ENCODE measurements around the gene FGF19. TPM values are rescaled to one million over a fixed set of nuclear protein-coding genes. Genes with fewer than 3 reads are reported as not detected.

Gene FGF19
- total and polyA plus RNA-seq, 2 experiments from 2014 or later = not detected

DNA sequence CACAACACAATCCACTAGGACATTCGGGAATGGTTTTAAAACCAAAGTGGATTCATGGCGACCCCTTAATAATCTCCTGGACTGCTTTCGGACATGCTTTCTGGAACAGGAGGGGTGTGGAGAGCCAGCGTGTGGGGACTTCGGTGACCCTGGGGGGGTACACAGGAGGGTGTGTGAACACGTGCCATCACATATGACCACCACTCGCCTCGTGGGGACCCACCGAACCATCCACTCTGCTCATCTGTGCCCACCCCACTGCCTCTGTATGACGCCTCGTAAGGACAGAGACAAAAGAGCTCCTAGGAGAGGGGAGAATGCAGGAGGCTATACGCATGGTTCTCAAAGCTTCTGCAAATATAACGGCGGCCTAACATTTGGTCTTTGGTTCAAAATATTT lies 37.6 kb downstream of the FGF19 start:
- DNase-seq = no peak
- Histone ChIP-seq H3K9ac (no peak overlapping the region), H4K20me1 (ENCODE audit: insufficient read depth) (no peaks in the 10 kb centered on the region), H3K4me2 (ENCODE audit: unreplicated experiment) (no peak overlapping the region), H3K27me3 (replicated peaks; ENCODE audit: insufficient read depth) (no peaks in the 10 kb centered on the region), H3K36me3 (ENCODE audit: low read depth) (peaks cover 16% of the 10 kb centered on the region), H2AFZ (no peak overlapping the region), H3K9me2 (ENCODE audit: insufficient read depth) (no peaks in the 10 kb centered on the region), H3K4me1 (ENCODE audit: insufficient read depth) (no peaks in the 10 kb centered on the region; the same call in 1 of the 2 replicates), H3K79me2 (ENCODE audit: insufficient read depth) (peaks cover 30% of the 10 kb centered on the region), H3K9me3 (ENCODE audit: low read depth) (no peaks in the 10 kb centered on the region), H3F3A (ENCODE audit: insufficient read depth) (peaks cover 10% of the 10 kb centered on the region), H3K4me3 (no peak overlapping the region), H3K27ac (no peak overlapping the region)
- TF ChIP-seq EZH2 (IDR thresholded peaks at IDR 0.05; ENCODE audit: insufficient read depth, poor library complexity, severe bottlenecking) = no peak
- WGBS, 2 experiments (ENCODE audit: low coverage in 1 of 2, low lambda C conversion rate in 2 of 2, missing lambda C conversion rate in 2 of 2) = 93 to 94% methylated on average over 14 of the region's 14 CpGs
- in situ Hi-C loops (cut with MboI) = no loop called here

DNA sequence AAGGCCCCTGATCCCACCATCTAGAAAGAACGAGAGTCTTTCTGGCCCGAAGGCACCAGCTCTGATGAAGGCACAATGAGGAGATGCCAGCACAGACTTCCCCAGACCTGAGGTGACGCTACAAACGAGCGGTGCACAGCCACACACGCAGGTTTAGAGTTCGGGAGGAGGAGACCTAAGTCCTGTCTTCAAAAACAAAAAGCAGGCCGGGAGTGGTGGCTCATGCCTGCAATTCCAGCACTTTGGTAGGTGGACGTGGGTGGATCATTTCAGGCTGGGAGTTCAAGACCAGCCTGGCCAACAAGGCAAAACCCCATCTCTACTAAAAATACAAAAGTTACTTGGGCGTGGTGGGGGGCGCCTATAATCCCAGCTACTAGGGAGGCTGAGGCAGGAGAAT lies 38.2 kb downstream of the FGF19 start:
- no peak overlapping the region for H3K9ac ChIP-seq
- H3K27me3 ChIP-seq (replicated peaks; ENCODE audit: insufficient read depth) = no peaks in the 10 kb centered on the region
- WGBS, 2 experiments (ENCODE audit: low coverage in 1 of 2, low lambda C conversion rate in 2 of 2, missing lambda C conversion rate in 2 of 2) = 90 to 91% methylated on average over 11 of the region's 11 CpGs
- H2AFZ ChIP-seq = no peak overlapping the region
- H3K79me2 ChIP-seq (ENCODE audit: insufficient read depth) = peaks cover 30% of the 10 kb centered on the region
- H3K4me1 ChIP-seq (ENCODE audit: insufficient read depth) = no peaks in the 10 kb centered on the region; the same call in 1 of the 2 replicates
- H3K4me3 ChIP-seq = no peak overlapping the region
- in situ Hi-C loops (cut with MboI) = no loop called here
- H3K27ac ChIP-seq = no peak overlapping the region
- no peaks in the 10 kb centered on the region for H3K9me3 ChIP-seq (ENCODE audit: low read depth)
- TF ChIP-seq EZH2 (IDR thresholded peaks at IDR 0.05; ENCODE audit: insufficient read depth, poor library complexity, severe bottlenecking) (no peak), EZH2phosphoT487 (IDR thresholded peaks at IDR 0.05; ENCODE audit: insufficient read depth, low read depth) (no peak)
- no peaks in the 10 kb centered on the region for H3K9me2 ChIP-seq (ENCODE audit: insufficient read depth)
- H3K4me2 ChIP-seq (ENCODE audit: unreplicated experiment) = no peak overlapping the region
- H3K36me3 ChIP-seq (ENCODE audit: low read depth) = peaks cover 16% of the 10 kb centered on the region
- H4K20me1 ChIP-seq (ENCODE audit: insufficient read depth) = no peaks in the 10 kb centered on the region
- no peak for DNase-seq
- peaks cover 4% of the 10 kb centered on the region for H3F3A ChIP-seq (ENCODE audit: insufficient read depth)

DNA sequence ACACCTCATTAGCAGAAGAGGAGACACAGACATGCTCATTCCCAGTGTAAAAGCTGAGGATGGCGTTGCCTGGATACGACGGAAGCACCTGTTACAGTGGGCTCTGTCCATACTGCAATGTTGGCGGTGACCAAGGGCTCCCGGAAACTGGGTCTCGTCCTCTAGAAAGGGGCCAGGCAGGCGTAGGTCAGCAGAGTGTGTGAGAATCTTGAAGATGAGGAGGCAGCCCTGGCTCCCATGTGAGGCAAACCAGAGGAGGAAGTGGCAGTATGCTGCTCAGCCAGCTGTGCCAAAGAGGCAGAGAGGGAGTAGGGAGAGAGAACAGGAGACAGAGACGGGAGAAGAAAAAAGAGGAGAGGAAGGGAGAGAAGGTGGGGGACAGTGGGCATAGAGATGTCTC lies 38.9 kb downstream of the FGF19 start:
- no peak for DNase-seq
- WGBS, 2 experiments (ENCODE audit: low coverage in 1 of 2, low lambda C conversion rate in 2 of 2, missing lambda C conversion rate in 2 of 2) = 89 to 90% methylated on average over 8 of the region's 8 CpGs
- Histone ChIP-seq H3K4me3 (no peak overlapping the region), H3K27ac (no peak overlapping the region), H3K4me1 (ENCODE audit: insufficient read depth) (no peaks in the 10 kb centered on the region), H2AFZ (no peak overlapping the region), H3K36me3 (ENCODE audit: low read depth) (peaks cover 15% of the 10 kb centered on the region), H3K9ac (no peak overlapping the region), H3K79me2 (ENCODE audit: insufficient read depth) (peaks cover 28% of the 10 kb centered on the region), H3K27me3 (replicated peaks; ENCODE audit: insufficient read depth) (no peaks in the 10 kb centered on the region), H3F3A (ENCODE audit: insufficient read depth) (no peaks in the 10 kb centered on the region), H3K9me3 (ENCODE audit: low read depth) (no peaks in the 10 kb centered on the region), H3K4me2 (ENCODE audit: unreplicated experiment) (no peak overlapping the region), H4K20me1 (ENCODE audit: insufficient read depth) (no peaks in the 10 kb centered on the region), H3K9me2 (ENCODE audit: insufficient read depth) (no peaks in the 10 kb centered on the region)
- TF ChIP-seq EZH2 (IDR thresholded peaks at IDR 0.05; ENCODE audit: insufficient read depth, poor library complexity, severe bottlenecking) = no peak
- no peak for TF ChIP-seq EZH2phosphoT487 (IDR thresholded peaks at IDR 0.05; ENCODE audit: insufficient read depth, low read depth)
- in situ Hi-C loops (cut with MboI) = no loop called here

GRCh38 chr11:69664103-69664775 lies 39.6 kb downstream of the FGF19 start:
- Histone ChIP-seq H3K4me1 (ENCODE audit: insufficient read depth) (no peaks in the 10 kb centered on the region), H3K4me3 (no peak overlapping the region), H3F3A (ENCODE audit: insufficient read depth) (no peaks in the 10 kb centered on the region), H3K9ac (no peak overlapping the region), H4K20me1 (ENCODE audit: insufficient read depth) (no peaks in the 10 kb centered on the region), H3K27me3 (replicated peaks; ENCODE audit: insufficient read depth) (no peaks in the 10 kb centered on the region), H3K36me3 (ENCODE audit: low read depth) (peaks cover 8% of the 10 kb centered on the region), H3K9me2 (ENCODE audit: insufficient read depth) (no peaks in the 10 kb centered on the region), H3K9me3 (ENCODE audit: low read depth) (no peaks in the 10 kb centered on the region), H2AFZ (no peak overlapping the region), H3K79me2 (ENCODE audit: insufficient read depth) (peaks cover 21% of the 10 kb centered on the region), H3K27ac (no peak overlapping the region), H3K4me2 (ENCODE audit: unreplicated experiment) (no peak overlapping the region)
- TF ChIP-seq EZH2 (IDR thresholded peaks at IDR 0.05; ENCODE audit: insufficient read depth, poor library complexity, severe bottlenecking) = no peak
- no peak for TF ChIP-seq EZH2phosphoT487 (IDR thresholded peaks at IDR 0.05; ENCODE audit: insufficient read depth, low read depth)
- whole genome bisulfite sequencing, 2 experiments (ENCODE audit: low coverage in 1 of 2, low lambda C conversion rate in 2 of 2, missing lambda C conversion rate in 2 of 2) = 93 to 94% methylated on average over 16 to 17 of the region's 17 CpGs
- DNase-seq = no peak
- in situ Hi-C loops (cut with MboI) = no loop called here

Data from GM23248 (cell line).